GM12874 (cell line): ENCODE measurements around the gene FGFBP3.

Experiments used
- CTCF ChIP-seq: IDR thresholded peaks from 2 replicates; pipeline ENCODE4 v1.5.1; 2011; ENCODE audit warnings: low read depth, mild to moderate bottlenecking, control low read depth, low read length, moderate library complexity; ENCODE audit not compliant: insufficient read depth

Gene FGFBP3

GRCh38 chr10:91909117-91909677, at the start of gene FGFBP3:
Gene FGFBP3, minus strand, starts transcription at chr10:91909486. Its CDS starts 517 bp downstream, at chr10:91908969.
- TF ChIP-seq CTCF: no peak

- TF ChIP-seq CTCF: no peak
Observed at GRCh38 chr10:91957091-91957490, 47.8 kb upstream of the FGFBP3 start.

- TF ChIP-seq CTCF: no peak
Observed at GRCh38 chr10:91955114-91955513, 45.8 kb upstream of the FGFBP3 start.

GRCh38 chr10:91953600-91954160, 44.4 kb upstream of the FGFBP3 start:
- no peak for TF ChIP-seq CTCF

GRCh38 chr10:91944880-91945630, 35.8 kb upstream of the FGFBP3 start:
- TF ChIP-seq CTCF: no peak

- TF ChIP-seq CTCF: no peak
Observed at GRCh38 chr10:91941426-91941825, 32.1 kb upstream of the FGFBP3 start.

GRCh38 chr10:91939653-91940052, 30.4 kb upstream of the FGFBP3 start:
- TF ChIP-seq CTCF: no peak
